ENCODE measurements around the gene EPHB2.

Gene EPHB2

DNA sequence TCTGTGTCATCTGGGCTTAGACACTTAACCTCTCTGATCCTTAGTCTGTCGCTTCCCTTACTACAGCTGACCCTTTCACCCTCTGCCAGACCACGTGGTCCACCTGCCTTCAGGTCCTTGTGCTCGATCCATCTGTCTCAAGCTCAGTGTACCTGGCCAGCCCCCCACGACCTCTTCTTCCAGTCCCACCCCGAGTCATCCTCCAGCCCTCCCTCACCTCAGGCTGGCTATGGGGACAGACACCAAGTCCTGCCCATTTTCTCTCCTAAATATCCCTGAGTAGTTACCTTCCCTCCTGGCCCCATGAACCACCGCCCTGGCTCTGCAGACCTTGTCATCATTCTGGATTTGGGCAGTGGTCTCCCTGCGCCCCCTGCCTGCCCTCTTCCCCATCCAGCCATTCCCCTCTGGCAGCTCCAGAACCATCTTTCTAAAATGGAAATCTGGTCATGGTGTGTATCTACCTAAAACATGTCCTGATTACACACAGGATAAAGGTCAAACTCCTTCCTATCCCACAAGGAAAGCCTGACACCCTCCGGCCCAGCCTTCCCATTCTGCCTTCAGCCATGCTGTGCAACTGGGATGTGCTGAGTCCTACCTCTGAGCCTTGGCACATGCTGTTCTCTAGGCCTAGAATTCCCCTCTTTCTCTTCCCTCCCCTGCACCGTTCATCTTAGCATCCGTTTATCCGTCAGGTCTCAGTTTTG lies 107.6 kb downstream of the EPHB2 start:
- DNase-seq (ENCODE audit: low read depth): no peak

- no peak for DNase-seq (ENCODE audit: low read depth)
Observed at GRCh38 chr1:22819361-22819760, 108.7 kb downstream of the EPHB2 start.

GRCh38 chr1:22821027-22821426 lies 110.4 kb downstream of the EPHB2 start:
- no peak for DNase-seq (ENCODE audit: low read depth)

DNA sequence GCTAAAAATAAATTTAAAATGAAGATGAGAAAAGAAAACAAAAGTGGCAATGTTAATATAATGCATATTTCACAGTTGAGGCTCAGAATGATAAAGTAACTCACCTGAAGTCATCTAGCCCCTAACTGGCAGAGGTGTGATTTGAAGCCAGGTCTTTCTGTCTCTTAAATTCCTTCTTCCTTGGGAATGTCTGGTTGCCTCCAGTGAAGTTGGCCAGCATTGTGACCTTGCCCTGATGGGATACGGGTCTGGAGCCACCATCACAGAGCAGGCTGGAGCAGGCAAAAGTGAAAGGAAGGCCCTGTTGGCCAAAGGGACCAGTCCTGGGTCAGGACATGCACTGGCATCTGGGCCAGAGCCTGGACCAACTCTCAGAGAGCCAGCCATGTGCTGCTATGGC lies 111.7 kb downstream of the EPHB2 start:
- no peak for DNase-seq (ENCODE audit: low read depth)

DNA sequence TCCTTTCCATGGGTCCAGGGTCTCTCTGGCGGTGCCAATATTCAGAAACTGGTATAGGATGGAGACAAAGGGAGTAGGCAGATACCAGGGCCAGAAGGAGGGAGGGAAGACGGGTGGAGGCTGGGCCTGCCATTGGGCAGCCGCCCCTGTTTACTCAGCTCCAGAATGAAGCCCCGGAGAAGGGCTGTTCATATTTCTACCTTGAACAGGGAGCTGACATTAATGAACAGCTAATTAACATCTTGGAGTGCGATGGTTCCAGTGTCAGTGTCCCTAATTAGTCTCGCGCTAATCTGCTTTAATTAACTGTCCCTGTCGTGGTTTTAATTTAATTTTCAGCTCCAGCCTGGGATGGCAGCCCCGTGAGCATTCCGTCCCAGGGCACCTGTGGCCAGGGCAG lies 113.8 kb downstream of the EPHB2 start:
- DNase-seq (ENCODE audit: low read depth): no peak

DNA sequence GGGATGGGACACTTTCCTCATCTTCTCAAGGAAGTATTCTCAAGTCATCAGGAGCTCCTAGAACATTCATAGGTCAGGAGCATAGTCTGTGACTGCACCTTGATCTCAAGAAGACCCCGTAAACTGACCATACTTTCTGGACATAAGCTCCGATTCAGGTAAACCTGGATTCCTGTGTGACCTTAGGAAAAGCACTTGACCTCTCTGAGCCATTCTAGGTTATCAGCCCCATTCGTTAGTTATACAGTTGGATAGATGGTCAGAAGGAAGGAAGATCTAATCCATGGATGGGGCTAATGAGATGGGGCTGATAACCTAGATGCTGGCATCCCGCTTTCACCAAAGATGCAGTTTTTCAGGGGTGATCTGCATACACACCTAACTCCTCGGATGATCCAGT lies 114.3 kb downstream of the EPHB2 start:
- DNase-seq (ENCODE audit: low read depth): no peak

- no peak for DNase-seq (ENCODE audit: low read depth)
Observed at GRCh38 chr1:22825486-22826189, 115.0 kb downstream of the EPHB2 start.

DNA sequence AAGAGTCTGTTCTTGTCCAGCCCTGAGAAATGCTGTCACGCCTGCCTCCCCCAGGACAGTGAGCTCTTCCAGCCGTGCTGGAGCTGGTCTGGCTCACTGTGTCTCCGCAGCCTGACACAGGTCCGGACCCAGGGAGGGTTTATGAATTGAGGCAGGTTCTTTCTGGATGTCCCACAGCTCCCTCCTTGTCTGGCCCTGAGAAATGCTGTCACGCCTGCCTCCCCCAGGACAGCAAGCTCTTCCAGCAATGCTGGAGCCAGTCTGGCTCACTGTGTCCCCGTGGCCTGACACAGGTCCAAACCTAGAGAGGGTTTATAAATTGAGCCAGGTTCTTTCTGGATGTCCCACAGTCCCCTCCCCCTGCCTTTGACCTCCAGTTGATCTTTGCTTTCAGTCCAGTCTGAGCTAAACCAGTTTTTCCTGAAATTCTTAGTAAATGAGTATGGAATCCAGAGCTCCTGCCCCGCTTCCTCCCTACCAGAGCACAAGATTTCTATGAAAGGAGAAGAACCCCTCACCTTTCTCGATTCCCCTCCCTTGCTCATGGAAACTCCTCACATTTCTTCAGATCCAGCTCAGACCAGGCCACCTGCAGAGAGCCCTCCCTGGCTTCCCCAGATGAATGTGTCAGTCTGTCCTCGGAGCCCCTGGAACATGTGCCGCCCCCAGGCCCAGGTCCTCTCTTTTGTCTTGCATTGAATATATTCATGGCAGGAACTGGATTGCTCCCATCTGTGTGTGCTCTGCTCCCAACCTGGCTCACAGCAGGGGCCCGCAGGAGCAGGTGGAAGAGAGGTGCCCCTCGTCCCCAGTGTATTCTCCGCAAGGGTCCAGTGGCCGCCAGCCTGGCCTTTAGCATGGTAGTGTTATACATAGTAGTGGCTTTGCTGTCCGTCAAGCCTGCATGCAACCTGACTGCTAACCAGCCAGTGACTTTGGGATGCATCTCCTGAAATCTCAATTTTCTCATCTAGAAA lies 116.3 kb downstream of the EPHB2 start:
- DNase-seq (ENCODE audit: low read depth): no peak

DNA sequence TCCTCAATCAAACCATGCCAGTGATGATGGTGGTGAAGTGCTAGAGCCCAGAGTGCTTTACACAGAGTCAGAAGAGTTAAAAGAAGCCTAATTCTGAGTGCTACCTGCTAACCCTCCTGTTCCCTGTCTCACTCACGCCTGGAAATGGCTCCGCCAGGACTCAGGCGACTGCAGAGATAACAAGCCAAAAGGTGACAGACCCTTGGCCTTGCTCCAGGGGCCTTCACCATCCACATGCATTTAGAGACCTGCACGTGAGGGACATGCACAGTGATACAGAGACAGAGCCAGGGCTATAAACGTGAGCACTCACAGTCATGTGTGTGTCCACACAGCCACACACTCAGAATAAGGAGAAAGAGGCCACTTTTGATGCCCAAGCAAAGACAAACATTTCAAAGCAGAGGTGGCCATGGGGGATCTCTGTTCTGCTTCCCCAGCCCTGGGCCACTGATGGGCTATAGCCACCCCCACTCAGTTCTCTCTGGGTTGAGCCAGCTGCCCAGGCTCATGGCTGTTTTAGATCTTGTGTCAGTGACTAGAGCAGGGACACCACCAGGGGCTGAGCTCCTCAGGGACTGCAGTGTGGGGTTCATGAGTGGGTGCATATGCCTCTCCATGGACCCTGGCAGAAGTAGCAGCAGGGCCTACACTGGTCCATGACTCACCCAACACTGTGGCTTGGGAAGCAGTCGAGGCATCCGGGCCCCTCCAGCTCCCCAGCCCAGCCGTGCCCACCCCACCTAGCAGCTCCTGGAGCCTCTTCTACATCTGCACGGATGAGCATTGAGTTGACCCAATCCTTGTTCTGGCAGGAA lies 117.2 kb downstream of the EPHB2 start:
- DNase-seq (ENCODE audit: low read depth): no peak

DNA sequence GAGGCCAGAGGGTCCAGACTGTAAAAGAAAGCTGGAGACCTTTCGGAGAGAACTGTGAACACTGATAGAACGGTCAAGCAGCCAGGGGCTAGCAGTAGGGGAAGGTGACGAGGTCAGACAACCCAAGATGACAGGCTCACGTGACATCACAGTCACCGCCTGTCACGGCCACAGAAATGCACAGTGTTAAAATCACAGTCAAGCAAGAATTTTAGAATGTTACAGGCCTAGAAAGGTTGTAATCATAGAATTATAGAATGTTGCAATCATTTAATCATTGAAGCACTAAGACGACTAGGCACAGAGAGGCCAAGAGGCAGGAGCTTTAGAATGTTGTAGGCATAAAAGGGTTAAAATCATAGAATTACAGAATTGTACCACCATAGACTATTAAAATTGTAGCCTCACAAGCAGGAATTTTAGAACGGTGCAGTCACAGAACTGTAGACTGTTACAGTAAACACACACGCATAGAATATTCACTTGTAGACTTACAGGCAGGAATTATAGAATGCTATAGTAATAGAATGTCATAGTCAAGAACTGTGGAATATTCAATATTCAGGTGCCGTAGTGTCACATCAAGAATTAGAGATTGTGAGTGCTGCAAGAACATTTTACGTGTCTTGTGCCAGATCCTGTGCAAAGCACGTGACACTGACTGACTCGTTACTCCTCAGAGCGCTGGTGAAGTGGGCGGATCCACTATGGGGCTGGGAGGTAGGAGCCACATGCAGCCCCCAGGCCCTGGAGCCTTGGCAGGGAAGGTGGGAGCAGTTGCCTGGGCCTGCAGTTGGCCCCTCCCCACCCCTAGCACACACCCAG lies 118.1 kb downstream of the EPHB2 start:
- no peak for DNase-seq (ENCODE audit: low read depth)

DNA sequence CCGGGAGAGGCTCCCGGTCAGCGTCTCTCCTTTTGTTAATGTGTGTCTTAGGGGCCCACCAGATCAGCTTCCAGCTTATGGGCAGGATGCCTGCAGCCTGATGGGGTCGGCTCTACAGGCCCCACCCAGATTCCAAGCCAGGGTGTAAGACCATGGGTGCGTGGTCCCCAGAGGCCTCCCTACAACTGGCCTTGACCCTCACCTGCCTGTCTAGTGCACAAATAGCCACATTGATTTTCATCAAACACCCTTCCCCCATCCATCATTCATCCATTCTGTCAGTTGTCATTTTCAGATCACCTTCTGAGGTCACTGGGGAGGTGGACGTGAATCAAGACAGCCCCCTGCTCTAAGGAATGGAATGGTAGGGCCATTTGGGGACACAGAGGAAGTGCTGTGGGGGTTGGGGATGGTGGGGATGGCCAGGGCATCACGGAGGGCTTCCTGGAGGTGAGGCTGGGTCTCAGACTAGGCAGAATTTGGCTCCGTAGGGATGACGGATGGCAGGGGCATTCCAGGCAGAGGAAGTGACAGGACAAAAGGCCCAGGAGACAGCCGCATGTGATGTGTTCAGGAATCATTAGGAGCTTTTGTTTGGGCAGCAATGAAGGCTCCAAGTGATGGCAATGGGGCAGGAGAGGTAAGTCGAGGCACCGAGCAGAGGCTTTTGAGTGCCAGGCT lies 118.8 kb downstream of the EPHB2 start:
- DNase-seq (ENCODE audit: low read depth): no peak

GRCh38 chr1:22830041-22830566 lies 119.5 kb downstream of the EPHB2 start:
- DNase-seq (ENCODE audit: low read depth): no peak

GRCh38 chr1:22830757-22831340 lies 120.2 kb downstream of the EPHB2 start:
- DNase-seq (ENCODE audit: low read depth): no peak

DNA sequence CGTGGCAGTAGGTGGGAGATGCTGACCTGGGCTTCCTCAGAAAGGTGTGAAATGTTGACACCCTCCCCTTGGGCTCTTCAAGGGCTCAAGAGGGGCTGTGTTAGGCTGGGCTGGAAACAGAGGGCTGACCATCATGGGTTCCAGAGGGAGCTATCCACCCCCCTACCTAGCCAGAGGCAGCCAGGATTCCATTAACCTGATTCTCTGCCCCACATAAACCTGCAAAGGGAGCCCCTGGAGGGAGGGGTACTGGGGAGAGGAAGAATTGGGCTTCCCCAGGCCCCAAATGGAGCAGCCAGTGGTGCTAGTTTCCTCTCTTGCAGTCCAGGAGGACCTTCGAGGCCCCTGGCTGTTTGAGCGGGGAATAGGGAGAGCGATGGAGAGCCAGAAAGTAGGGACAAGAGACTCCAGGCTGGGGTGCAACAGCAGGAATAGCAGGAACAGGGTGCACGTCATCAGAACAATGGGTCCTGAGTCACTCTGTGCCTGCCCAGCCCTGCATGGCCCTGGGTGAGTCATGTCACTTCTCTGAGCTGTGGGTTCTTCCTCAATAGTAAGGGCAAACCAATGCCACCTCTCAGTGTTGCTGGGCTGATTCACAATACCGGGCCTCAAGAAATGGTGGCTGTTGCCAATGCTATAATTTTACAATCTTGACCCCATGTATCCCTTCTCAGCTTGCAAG lies 121.2 kb downstream of the EPHB2 start:
- DNase-seq (ENCODE audit: low read depth): peak; percentile 75

DNA sequence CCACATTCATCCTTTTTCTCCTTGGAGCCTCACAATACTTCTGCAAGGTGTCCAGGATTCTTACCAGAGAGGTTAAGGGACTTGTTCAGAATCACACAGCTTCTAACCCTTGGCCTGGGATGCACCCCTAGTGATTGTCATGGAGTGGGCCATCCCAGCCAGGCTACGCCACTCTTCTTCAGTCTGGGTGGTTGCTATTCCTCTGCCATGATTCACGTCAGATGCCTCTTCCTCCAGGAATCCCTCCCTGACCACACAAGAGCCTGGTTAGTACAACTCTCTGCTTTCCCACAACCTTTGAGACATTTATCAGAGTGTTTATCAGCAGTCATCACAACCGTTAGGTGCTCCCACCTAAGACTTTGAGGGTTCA lies 121.8 kb downstream of the EPHB2 start:
- no peak for DNase-seq (ENCODE audit: low read depth)

GRCh38 chr1:22833699-22834098 lies 123.1 kb downstream of the EPHB2 start:
- no peak for DNase-seq (ENCODE audit: low read depth)

GRCh38 chr1:22834420-22834819 lies 123.8 kb downstream of the EPHB2 start:
- peak; percentile 20 for DNase-seq (ENCODE audit: low read depth)

DNA sequence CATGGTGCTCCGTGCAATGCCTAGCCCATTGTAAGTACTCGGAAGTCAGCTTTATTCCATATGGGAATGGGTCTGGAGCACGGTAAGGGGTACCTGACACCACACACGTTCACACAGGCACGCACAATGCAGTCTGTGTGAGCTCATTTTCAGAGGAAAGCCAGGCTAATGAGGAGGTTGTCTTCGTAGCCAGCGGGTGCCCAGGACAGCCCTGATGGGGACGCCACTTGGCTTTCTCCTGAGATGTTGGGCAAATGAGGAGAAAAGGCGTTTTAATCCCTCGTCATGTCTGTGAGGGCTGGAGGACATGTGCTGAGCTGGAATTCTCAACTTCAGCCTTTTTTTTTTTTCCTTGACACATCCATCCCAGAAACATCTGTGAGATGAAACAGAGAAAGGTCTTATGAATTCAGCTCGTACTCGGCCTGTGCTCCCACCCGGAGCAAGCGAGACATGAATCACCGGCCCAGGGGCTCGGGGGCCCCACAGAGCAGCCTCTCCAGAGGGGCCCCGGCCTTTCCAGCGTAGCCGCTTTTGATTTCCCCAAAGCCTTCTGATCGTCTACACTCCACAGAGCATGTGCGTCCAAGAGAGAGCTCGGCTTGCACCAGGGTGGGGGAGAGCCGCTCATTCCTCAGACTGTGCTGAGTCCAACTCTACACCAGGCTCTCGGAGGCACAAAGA lies 125.1 kb downstream of the EPHB2 start:
- no peak for DNase-seq (ENCODE audit: low read depth)

DNA sequence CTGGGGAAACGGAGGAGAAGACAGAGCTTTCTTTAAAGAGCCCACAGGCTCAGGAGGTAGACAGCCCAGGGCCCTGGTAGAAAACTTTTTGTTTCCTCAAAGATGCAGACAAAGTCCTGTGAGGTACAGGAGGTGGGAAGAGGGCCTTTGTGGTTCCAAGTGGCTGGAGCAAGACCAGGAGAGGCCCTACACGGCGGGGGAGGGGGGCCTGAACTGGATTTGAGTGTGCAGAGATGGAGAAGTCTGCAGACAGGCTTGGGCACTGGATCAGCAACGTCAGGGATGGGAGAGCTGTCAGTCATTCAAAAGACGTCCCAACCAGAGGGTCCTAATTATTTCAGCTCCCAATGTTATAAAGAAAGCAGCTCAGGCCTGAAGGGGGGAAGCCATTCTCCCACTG lies 126.2 kb downstream of the EPHB2 start:
- DNase-seq (ENCODE audit: low read depth): no peak
